Uterus (tissue), 4 donors: ENCODE measurements around the gene RESF1. TPM values are rescaled to one million over a fixed set of nuclear protein-coding genes. Genes with fewer than 3 reads are reported as not detected.

Source experiments
- DNase-seq, 2 donors: peaks; one replicate each; pipeline ENCODE4 v3.0.0-alpha.2; 2019 to 2020
- H3K27ac ChIP-seq, 2 donors: fragments of 200-600 bp; sonication (generic); 1 replicate in 1 of 2; 2 replicates in 1 of 2; pipeline ENCODE4 v1.5.1; 2016 to 2018
- H3K27me3 ChIP-seq, 2 donors: fragments of 200-600 bp; sonication (generic); one replicate each; pipeline ENCODE4 v1.5.1; 2018 to 2019; ENCODE audit warnings: control low read depth in 1 of 2
- H3K36me3 ChIP-seq, 2 donors: fragments of 200-600 bp; sonication (generic); one replicate each; pipeline ENCODE4 v1.5.1; 2019; ENCODE audit warnings: control low read depth in 1 of 2
- H3K4me1 ChIP-seq, 2 donors: fragments of 200-600 bp; sonication (generic); one replicate each; pipeline ENCODE4 v1.5.1; 2018 to 2019; ENCODE audit warnings: control low read depth in 1 of 2
- H3K4me3 ChIP-seq, 2 donors: fragments of 200-600 bp; sonication (generic); 1 replicate in 1 of 2; 2 replicates in 1 of 2; pipeline ENCODE4 v1.5.1; 2018 to 2019; ENCODE audit warnings: mild to moderate bottlenecking in 1 of 2
- H3K9me3 ChIP-seq, 2 donors: fragments of 200-600 bp; sonication (generic); one replicate each; pipeline ENCODE4 v1.5.1; 2019; ENCODE audit warnings: control low read depth in 1 of 2
- POLR2A ChIP-seq, 2 donors: fragments of 450-650 bp; IDR thresholded peaks; one replicate each; pipeline ENCODE4 v1.6.1; 2016; ENCODE audit warnings: antibody characterized with exemption in 2 of 2, mild to moderate bottlenecking in 1 of 2, moderate library complexity in 1 of 2
- intact Hi-C: fragments of 100-400 bp; cut with DNase I; formaldehyde crosslinking; loops from one replicate; pipeline ENCODE4 v1.15.1; 2023; ENCODE audit warnings: low total_unique reads
- total RNA-seq, 4 donors: library from RNA; depleted of rRNA in 3 of 4; stranded (reverse); fragments of >200 nt in 3 of 4; gene quantifications; one replicate each; pipeline versions ENCODE4 v1.1.0 to v1.2.4, GENCODE V29; 2014 to 2023
- TF ChIP-seq, protein P1 (sequence below), 4 experiments: fragments of 200-600 bp in 2 of 4; fragments of 450-650 bp in 2 of 4; sonication (generic) in 2 of 4; IDR thresholded peaks; one replicate each; pipeline ENCODE4 v1.5.1; 2016 to 2019; ENCODE audit warnings: antibody characterized with exemption in 4 of 4, mild to moderate bottlenecking in 2 of 4, moderate library complexity in 1 of 4
- donor health status: DM: yes; HTN: yes; CAD: no.

The RESF1 gene
- total RNA-seq, 4 donors from 2014 or later = 39.1 to 145 (median 75.6) TPM

DNA sequence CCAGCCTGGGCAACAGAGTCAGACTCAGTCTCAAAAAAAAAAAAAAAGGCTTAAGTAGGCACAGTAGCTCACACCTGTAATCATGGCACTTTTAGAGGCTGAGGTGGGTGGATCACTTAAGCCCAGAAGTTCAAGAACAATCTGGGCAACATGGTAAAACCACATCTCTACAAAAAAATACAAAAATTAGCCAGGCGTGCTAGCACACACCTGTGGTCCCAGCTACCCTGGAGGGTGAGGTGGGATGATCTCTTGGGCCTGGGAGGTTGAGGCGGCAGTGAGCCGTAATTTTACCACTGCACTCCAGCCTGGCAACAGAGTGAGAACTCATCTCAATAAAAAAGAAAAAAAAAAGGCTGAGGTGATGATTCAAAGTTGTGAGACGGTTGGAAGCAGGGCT, 9.1 kb upstream of the RESF1 start:
- TF ChIP-seq POLR2A (IDR thresholded peaks at IDR 0.05) = no peak
- H3K27ac ChIP-seq = no peak overlapping the region
- H3K27me3 ChIP-seq = no peaks in the 10 kb centered on the region
- no peak for DNase-seq
- H3K4me3 ChIP-seq = no peak overlapping the region
- no peaks in the 10 kb centered on the region for H3K36me3 ChIP-seq
- H3K9me3 ChIP-seq = no peaks in the 10 kb centered on the region
- intact Hi-C loops = no loop called here
- H3K4me1 ChIP-seq = no peaks in the 10 kb centered on the region

DNA sequence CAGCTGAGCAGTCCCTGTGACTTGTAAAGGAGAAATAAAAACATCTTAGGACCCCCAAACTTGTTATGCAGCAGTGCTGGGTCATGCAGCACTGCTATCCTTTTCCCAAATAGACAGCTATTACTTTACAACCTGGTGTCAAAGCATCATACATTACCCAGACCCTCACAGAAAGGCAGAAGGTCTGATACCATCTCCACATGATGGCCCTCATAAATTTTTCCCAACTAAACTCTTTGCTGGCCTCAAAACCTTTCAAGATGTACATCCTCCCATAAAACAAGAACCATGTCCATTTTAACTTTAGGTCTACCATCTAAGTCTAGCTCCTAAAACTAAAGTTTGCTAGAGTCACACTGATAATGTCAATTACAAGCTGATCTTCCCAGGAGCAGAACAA, 8.7 kb upstream of the RESF1 start:
- no peak overlapping the region for H3K4me3 ChIP-seq
- DNase-seq = no peak
- H3K36me3 ChIP-seq = no peaks in the 10 kb centered on the region
- intact Hi-C loops = no loop called here
- H3K27ac ChIP-seq = no peak overlapping the region
- TF ChIP-seq POLR2A (IDR thresholded peaks at IDR 0.05) = no peak
- TF ChIP-seq, protein P1, sequence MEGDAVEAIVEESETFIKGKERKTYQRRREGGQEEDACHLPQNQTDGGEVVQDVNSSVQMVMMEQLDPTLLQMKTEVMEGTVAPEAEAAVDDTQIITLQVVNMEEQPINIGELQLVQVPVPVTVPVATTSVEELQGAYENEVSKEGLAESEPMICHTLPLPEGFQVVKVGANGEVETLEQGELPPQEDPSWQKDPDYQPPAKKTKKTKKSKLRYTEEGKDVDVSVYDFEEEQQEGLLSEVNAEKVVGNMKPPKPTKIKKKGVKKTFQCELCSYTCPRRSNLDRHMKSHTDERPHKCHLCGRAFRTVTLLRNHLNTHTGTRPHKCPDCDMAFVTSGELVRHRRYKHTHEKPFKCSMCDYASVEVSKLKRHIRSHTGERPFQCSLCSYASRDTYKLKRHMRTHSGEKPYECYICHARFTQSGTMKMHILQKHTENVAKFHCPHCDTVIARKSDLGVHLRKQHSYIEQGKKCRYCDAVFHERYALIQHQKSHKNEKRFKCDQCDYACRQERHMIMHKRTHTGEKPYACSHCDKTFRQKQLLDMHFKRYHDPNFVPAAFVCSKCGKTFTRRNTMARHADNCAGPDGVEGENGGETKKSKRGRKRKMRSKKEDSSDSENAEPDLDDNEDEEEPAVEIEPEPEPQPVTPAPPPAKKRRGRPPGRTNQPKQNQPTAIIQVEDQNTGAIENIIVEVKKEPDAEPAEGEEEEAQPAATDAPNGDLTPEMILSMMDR (IDR thresholded peaks at IDR 0.05) = no peak
- H3K27me3 ChIP-seq = no peaks in the 10 kb centered on the region
- H3K9me3 ChIP-seq = no peaks in the 10 kb centered on the region
- no peaks in the 10 kb centered on the region for H3K4me1 ChIP-seq

DNA sequence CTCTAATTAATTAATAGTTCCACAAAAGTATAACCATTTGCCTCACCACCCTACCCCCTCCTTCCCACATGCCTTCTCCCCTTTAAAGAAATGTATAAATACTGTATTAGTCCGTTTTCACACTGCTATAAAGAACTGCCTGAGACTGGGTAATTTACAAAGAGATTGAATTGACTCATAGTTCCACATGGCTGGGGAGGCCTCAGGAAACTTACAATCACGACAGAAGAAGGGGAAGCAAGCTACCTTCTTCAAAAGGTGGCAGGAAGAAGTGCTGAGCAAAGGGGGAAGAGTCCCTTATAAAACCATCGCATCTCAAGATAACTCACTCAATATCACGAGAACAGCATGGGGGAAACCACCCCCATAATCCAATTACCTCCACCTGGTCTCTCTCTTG, 8.2 kb upstream of the RESF1 start:
- DNase-seq = no peak
- Histone ChIP-seq H3K4me1 (no peaks in the 10 kb centered on the region), H3K27me3 (no peaks in the 10 kb centered on the region), H3K36me3 (no peaks in the 10 kb centered on the region), H3K9me3 (no peaks in the 10 kb centered on the region), H3K27ac (no peak overlapping the region), H3K4me3 (no peak overlapping the region)
- intact Hi-C loops = no loop called here
- TF ChIP-seq POLR2A (IDR thresholded peaks at IDR 0.05) = no peak
- TF ChIP-seq, protein P1 (IDR thresholded peaks at IDR 0.05) = no peak

DNA sequence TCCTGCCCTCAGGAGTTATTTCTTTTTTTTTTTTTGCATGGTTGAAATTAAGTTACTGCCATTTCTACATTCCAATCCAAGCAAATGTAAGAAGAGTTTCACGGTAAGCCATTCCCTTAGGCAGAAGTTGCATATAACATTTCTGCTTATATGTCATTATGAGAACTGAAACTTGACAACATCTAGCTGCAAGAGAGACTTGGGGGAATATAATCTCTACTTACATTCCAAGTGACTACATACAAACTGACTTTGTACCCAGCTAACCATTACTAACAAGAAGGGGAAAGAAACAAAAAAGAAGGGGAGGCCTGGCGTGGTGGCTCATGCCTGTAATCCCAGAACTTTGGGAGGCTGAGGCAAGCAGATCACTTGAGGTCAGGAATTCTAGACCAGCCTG, 7.3 kb upstream of the RESF1 start:
- no peaks in the 10 kb centered on the region for H3K36me3 ChIP-seq
- H3K27ac ChIP-seq = no peak overlapping the region
- H3K9me3 ChIP-seq = no peaks in the 10 kb centered on the region
- intact Hi-C loops = no loop called here
- no peak overlapping the region for H3K4me3 ChIP-seq
- DNase-seq = no peak
- no peaks in the 10 kb centered on the region for H3K27me3 ChIP-seq
- no peaks in the 10 kb centered on the region for H3K4me1 ChIP-seq
- TF ChIP-seq, protein P1 (IDR thresholded peaks at IDR 0.05) = no peak

DNA sequence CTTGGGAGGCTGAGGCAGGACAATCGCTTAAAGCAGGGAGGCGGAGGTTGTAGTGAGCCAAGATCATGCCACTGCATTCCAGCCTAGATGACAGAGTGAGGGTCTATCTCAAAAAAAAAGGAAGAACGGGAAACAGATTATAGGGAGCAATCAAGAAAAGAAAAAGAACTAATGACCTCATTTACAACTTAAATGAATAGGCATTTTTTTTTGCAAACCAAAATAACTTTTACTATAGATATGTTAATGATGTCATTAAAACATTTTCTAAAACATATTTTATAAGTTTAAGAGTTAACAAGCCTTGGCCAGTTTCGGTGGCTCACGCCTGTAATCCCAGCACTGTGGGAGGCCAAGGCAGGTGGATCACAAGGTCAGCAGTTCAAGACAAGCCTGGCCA, 6.8 kb upstream of the RESF1 start:
- DNase-seq = no peak
- no peak overlapping the region for H3K27ac ChIP-seq
- no peak for TF ChIP-seq POLR2A (IDR thresholded peaks at IDR 0.05)
- TF ChIP-seq, protein P1 (IDR thresholded peaks at IDR 0.05) = no peak
- H3K4me3 ChIP-seq = no peak overlapping the region
- H3K4me1 ChIP-seq = no peaks in the 10 kb centered on the region
- H3K36me3 ChIP-seq = no peaks in the 10 kb centered on the region
- no peaks in the 10 kb centered on the region for H3K27me3 ChIP-seq
- intact Hi-C loops = no loop called here
- H3K9me3 ChIP-seq = no peaks in the 10 kb centered on the region
